ENCODE data around the gene PCDHB8.
"Not testable (repeated sequence)": the region's sequence is repeated elsewhere in the genome, so short reads cannot be mapped to it uniquely, and the experiment has no call there.

Gene PCDHB8

GRCh38 chr5:141175933-141176332 is 1.7 kb upstream of the PCDHB8 start:
- H3K9ac ChIP-seq (ENCODE audit: low read length): no peak overlapping the region
- no peak for DNase-seq
- H3K9me3 ChIP-seq (replicated peaks; ENCODE audit: insufficient read depth, low read length): no peaks in the 10 kb centered on the region
- H3K36me3 ChIP-seq (replicated peaks; ENCODE audit: insufficient read depth, low read length): no peaks in the 10 kb centered on the region
- no peaks in the 10 kb centered on the region for H3K4me1 ChIP-seq (ENCODE audit: low read length)
- no peaks in the 10 kb centered on the region for H4K20me1 ChIP-seq (ENCODE audit: insufficient read depth, low read length)
- H3F3A ChIP-seq (ENCODE audit: insufficient read depth, low read length): no peaks in the 10 kb centered on the region
- no peak overlapping the region for H2AFZ ChIP-seq (ENCODE audit: low read length)
- no peaks in the 10 kb centered on the region for H3K79me2 ChIP-seq (ENCODE audit: low read length)
- no peak overlapping the region for H3K4me3 ChIP-seq (ENCODE audit: low read length)
- no peaks in the 10 kb centered on the region; the same call in 1 of the 2 replicates for H3K27me3 ChIP-seq (replicated peaks; ENCODE audit: insufficient read depth, low read length)
- H3K27ac ChIP-seq (ENCODE audit: low read length): no peak overlapping the region
- TF ChIP-seq EZH2 (optimal IDR thresholded peaks at IDR 0.05; ENCODE audit: low read depth, low read length) (no peak), CTCF (IDR thresholded peaks at IDR 0.05; ENCODE audit: low read length) (no peak), EZH2phosphoT487 (IDR thresholded peaks at IDR 0.05; ENCODE audit: low read length) (no peak)
- H3K4me2 ChIP-seq (ENCODE audit: low read depth, low read length): no peak overlapping the region
- H3K9me2 ChIP-seq (replicated peaks; ENCODE audit: insufficient read depth, low read length): no peaks in the 10 kb centered on the region

- not testable (repeated sequence) for H3K4me1 ChIP-seq (ENCODE audit: low read length); H3F3A ChIP-seq (ENCODE audit: insufficient read depth, low read length); H3K27ac ChIP-seq (ENCODE audit: low read length); H3K9ac ChIP-seq (ENCODE audit: low read length); H3K4me2 ChIP-seq (ENCODE audit: low read depth, low read length); H2AFZ ChIP-seq (ENCODE audit: low read length); H3K9me2 ChIP-seq (replicated peaks; ENCODE audit: insufficient read depth, low read length); H3K36me3 ChIP-seq (replicated peaks; ENCODE audit: insufficient read depth, low read length); DNase-seq; H3K9me3 ChIP-seq (replicated peaks; ENCODE audit: insufficient read depth, low read length); H3K27me3 ChIP-seq (replicated peaks; ENCODE audit: insufficient read depth, low read length); H4K20me1 ChIP-seq (ENCODE audit: insufficient read depth, low read length); H3K79me2 ChIP-seq (ENCODE audit: low read length); H3K4me3 ChIP-seq (ENCODE audit: low read length)
Observed at GRCh38 chr5:141179371-141179770, 1.8 kb downstream of the PCDHB8 start.

GRCh38 chr5:141179876-141180275 is 2.3 kb downstream of the PCDHB8 start:
- not testable (repeated sequence) for H3F3A ChIP-seq (ENCODE audit: insufficient read depth, low read length); DNase-seq

GRCh38 chr5:141180313-141180712 is 2.7 kb downstream of the PCDHB8 start:
- no peak overlapping the region for H2AFZ ChIP-seq (ENCODE audit: low read length)
- H3K4me2 ChIP-seq (ENCODE audit: low read depth, low read length): no peak overlapping the region
- no peaks in the 10 kb centered on the region for H3K36me3 ChIP-seq (replicated peaks; ENCODE audit: insufficient read depth, low read length)
- DNase-seq: no peak
- TF ChIP-seq CTCF (IDR thresholded peaks at IDR 0.05; ENCODE audit: low read length) (no peak), EZH2phosphoT487 (IDR thresholded peaks at IDR 0.05; ENCODE audit: low read length) (no peak), EZH2 (optimal IDR thresholded peaks at IDR 0.05; ENCODE audit: low read depth, low read length) (no peak)
- H3K9ac ChIP-seq (ENCODE audit: low read length): no peak overlapping the region
- no peak overlapping the region for H3K4me3 ChIP-seq (ENCODE audit: low read length)
- H3K27ac ChIP-seq (ENCODE audit: low read length): no peak overlapping the region
- H4K20me1 ChIP-seq (ENCODE audit: insufficient read depth, low read length): no peaks in the 10 kb centered on the region
- no peaks in the 10 kb centered on the region for H3K9me2 ChIP-seq (replicated peaks; ENCODE audit: insufficient read depth, low read length)
- H3K79me2 ChIP-seq (ENCODE audit: low read length): no peaks in the 10 kb centered on the region
- no peaks in the 10 kb centered on the region for H3K9me3 ChIP-seq (replicated peaks; ENCODE audit: insufficient read depth, low read length)
- H3F3A ChIP-seq (ENCODE audit: insufficient read depth, low read length): no peaks in the 10 kb centered on the region
- H3K4me1 ChIP-seq (ENCODE audit: low read length): no peaks in the 10 kb centered on the region
- H3K27me3 ChIP-seq (replicated peaks; ENCODE audit: insufficient read depth, low read length): no peaks in the 10 kb centered on the region; the same call in 1 of the 2 replicates

More at GRCh38 chr5:141179876-141180275, 2.3 kb downstream of the PCDHB8 start:
- not testable (repeated sequence) for H3K79me2 ChIP-seq (ENCODE audit: low read length); H3K9me3 ChIP-seq (replicated peaks; ENCODE audit: insufficient read depth, low read length); H3K27me3 ChIP-seq (replicated peaks; ENCODE audit: insufficient read depth, low read length); H3K4me2 ChIP-seq (ENCODE audit: low read depth, low read length); H3K9ac ChIP-seq (ENCODE audit: low read length); H3K27ac ChIP-seq (ENCODE audit: low read length); H3K4me1 ChIP-seq (ENCODE audit: low read length); H3K36me3 ChIP-seq (replicated peaks; ENCODE audit: insufficient read depth, low read length); H4K20me1 ChIP-seq (ENCODE audit: insufficient read depth, low read length); H3K9me2 ChIP-seq (replicated peaks; ENCODE audit: insufficient read depth, low read length); H3K4me3 ChIP-seq (ENCODE audit: low read length); H2AFZ ChIP-seq (ENCODE audit: low read length)

Measured in MM.1S (cell line).